ENCODE measurements around the gene PRDM16.

DNA sequence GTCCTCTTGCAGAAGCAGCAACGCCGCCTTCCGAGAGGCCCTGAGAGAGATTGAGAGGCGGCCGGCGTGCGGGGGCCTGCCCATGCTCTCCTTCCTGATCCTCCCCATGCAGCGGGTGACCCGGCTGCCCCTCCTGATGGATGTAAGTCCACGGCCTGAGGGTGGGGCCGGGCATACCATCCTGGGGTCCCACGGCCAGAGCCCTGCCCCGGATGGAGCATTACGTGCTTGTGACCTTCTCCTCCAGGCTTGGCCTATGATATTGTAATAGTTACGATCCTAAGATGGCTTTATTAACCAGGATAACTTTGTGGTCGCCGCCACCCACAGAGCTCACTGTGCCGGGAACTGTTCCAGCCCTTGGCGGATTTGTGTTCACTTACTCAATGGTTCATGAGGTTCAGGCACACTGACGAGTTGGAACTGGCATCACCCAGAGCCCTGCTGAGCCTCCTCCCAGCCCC, 404.4 kb downstream of the PRDM16 start:
- TF ChIP-seq GTF2F1 (IDR thresholded peaks at IDR 0.05; ENCODE audit: low read length) (no peak), PCBP2 (optimal IDR thresholded peaks at IDR 0.05; ENCODE audit: low read depth, low read length, poor library complexity, severe bottlenecking) (no peak), ZNF547 (CRISPR knock-in tag; IDR thresholded peaks at IDR 0.05) (no peak), HDAC2 (CRISPR knock-in tag; IDR thresholded peaks at IDR 0.05) (no peak), TAF1 (CRISPR knock-in tag; IDR thresholded peaks at IDR 0.05) (no peak), ZNF225 (CRISPR knock-in tag; IDR thresholded peaks at IDR 0.05) (no peak), NFYB (CRISPR knock-in tag; IDR thresholded peaks at IDR 0.05) (no peak), POLR2A (IDR thresholded peaks at IDR 0.05; ENCODE audit: insufficient read depth in 1 of 2, low read depth in 2 of 2, low read length in 2 of 2) (no peak)
- TF ChIP-seq, protein P1, sequence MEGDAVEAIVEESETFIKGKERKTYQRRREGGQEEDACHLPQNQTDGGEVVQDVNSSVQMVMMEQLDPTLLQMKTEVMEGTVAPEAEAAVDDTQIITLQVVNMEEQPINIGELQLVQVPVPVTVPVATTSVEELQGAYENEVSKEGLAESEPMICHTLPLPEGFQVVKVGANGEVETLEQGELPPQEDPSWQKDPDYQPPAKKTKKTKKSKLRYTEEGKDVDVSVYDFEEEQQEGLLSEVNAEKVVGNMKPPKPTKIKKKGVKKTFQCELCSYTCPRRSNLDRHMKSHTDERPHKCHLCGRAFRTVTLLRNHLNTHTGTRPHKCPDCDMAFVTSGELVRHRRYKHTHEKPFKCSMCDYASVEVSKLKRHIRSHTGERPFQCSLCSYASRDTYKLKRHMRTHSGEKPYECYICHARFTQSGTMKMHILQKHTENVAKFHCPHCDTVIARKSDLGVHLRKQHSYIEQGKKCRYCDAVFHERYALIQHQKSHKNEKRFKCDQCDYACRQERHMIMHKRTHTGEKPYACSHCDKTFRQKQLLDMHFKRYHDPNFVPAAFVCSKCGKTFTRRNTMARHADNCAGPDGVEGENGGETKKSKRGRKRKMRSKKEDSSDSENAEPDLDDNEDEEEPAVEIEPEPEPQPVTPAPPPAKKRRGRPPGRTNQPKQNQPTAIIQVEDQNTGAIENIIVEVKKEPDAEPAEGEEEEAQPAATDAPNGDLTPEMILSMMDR (CRISPR knock-in tag; IDR thresholded peaks at IDR 0.05): no peak
- TF ChIP-seq, protein P2, sequence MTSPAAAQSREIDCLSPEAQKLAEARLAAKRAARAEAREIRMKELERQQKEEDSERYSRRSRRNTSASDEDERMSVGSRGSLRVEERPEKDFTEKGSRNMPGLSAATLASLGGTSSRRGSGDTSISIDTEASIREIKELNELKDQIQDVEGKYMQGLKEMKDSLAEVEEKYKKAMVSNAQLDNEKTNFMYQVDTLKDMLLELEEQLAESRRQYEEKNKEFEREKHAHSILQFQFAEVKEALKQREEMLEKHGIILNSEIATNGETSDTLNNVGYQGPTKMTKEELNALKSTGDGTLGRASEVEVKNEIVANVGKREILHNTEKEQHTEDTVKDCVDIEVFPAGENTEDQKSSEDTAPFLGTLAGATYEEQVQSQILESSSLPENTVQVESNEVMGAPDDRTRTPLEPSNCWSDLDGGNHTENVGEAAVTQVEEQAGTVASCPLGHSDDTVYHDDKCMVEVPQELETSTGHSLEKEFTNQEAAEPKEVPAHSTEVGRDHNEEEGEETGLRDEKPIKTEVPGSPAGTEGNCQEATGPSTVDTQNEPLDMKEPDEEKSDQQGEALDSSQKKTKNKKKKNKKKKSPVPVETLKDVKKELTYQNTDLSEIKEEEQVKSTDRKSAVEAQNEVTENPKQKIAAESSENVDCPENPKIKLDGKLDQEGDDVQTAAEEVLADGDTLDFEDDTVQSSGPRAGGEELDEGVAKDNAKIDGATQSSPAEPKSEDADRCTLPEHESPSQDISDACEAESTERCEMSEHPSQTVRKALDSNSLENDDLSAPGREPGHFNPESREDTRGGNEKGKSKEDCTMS (CRISPR knock-in tag; conservative IDR thresholded peaks at IDR 0.05): no peak
- TF ChIP-seq, protein P3, sequence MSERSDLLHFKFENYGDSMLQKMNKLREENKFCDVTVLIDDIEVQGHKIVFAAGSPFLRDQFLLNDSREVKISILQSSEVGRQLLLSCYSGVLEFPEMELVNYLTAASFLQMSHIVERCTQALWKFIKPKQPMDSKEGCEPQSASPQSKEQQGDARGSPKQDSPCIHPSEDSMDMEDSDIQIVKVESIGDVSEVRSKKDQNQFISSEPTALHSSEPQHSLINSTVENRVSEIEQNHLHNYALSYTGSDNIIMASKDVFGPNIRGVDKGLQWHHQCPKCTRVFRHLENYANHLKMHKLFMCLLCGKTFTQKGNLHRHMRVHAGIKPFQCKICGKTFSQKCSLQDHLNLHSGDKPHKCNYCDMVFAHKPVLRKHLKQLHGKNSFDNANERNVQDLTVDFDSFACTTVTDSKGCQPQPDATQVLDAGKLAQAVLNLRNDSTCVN (CRISPR knock-in tag; IDR thresholded peaks at IDR 0.05; ENCODE audit: borderline replicate concordance): no peak
